Upper lobe of left lung (tissue), 6 donors: ENCODE results near the gene SPSB4. TPM values are rescaled to one million over a fixed set of nuclear protein-coding genes. Genes with fewer than 3 reads are reported as not detected.

Source experiments
- ATAC-seq, 2 donors: fragments of 200-7000 bp; cut with Tn5 transposase; one replicate each; pipeline ENCODE4 v1.9.1; 2022; ENCODE audit warnings: mild to moderate bottlenecking in 2 of 2, moderate library complexity in 2 of 2; ENCODE audit not compliant: low FRiP score in 2 of 2
- DNase-seq, 2 donors: peaks; one replicate each; pipeline ENCODE4 v3.0.0-alpha.2; 2019 to 2020
- H3K27ac ChIP-seq, 4 donors: fragments of 200-600 bp; sonication (generic); one replicate each; pipeline ENCODE4 v1.5.1; 2016 to 2019
- H3K27me3 ChIP-seq, 4 donors: fragments of 200-600 bp; sonication (generic); one replicate each; pipeline ENCODE4 v1.5.1; 2017 to 2019
- H3K36me3 ChIP-seq, 4 donors: fragments of 200-600 bp; sonication (generic); one replicate each; pipeline ENCODE4 v1.5.1; 2016 to 2019
- H3K4me1 ChIP-seq, 4 donors: fragments of 200-600 bp; sonication (generic); one replicate each; pipeline ENCODE4 v1.5.1; 2018 to 2019
- H3K4me3 ChIP-seq, 4 donors: fragments of 200-600 bp; sonication (generic); one replicate each; pipeline ENCODE4 v1.5.1; 2017 to 2019; ENCODE audit warnings: mild to moderate bottlenecking in 2 of 4, moderate library complexity in 1 of 4
- H3K9me3 ChIP-seq, 4 donors: fragments of 200-600 bp; sonication (generic); one replicate each; pipeline ENCODE4 v1.5.1; 2018 to 2019
- CTCF ChIP-seq, 6 experiments: fragments of 450-650 bp in 4 of 6; fragments of 200-600 bp in 2 of 6; sonication (generic) in 2 of 6; IDR thresholded peaks; one replicate each; pipeline ENCODE4 v1.5.1; 2016 to 2019; ENCODE audit warnings: antibody characterized with exemption in 6 of 6
- EP300 ChIP-seq, 4 donors: sonication (generic); formaldehyde crosslinking; IDR thresholded peaks; one replicate each; pipeline ENCODE4 v1.5.1; 2017; ENCODE audit warnings: antibody characterized with exemption in 4 of 4, control low read depth in 2 of 4
- POLR2A ChIP-seq, 4 donors: fragments of 450-650 bp; IDR thresholded peaks; one replicate each; pipeline ENCODE4 v1.5.1; 2016 to 2017; ENCODE audit warnings: antibody characterized with exemption in 4 of 4, mild to moderate bottlenecking in 2 of 4
- POLR2AphosphoS5 ChIP-seq, 2 donors: sonication (generic); formaldehyde crosslinking; IDR thresholded peaks; one replicate each; pipeline ENCODE4 v1.5.1; 2017; ENCODE audit warnings: antibody characterized with exemption in 2 of 2
- WGBS, 2 donors: methylation state at CpG; one replicate each; pipeline ENCODE4 v1.1.5; 2017 to 2018; 5-methylcytosine and 5-hydroxymethylcytosine counted together
- total RNA-seq, 6 donors: library from RNA; depleted of rRNA in 4 of 6; stranded (reverse); fragments of >200 nt in 4 of 6; gene quantifications; one replicate each; pipeline versions ENCODE4 v1.1.0 to v1.2.1, GENCODE V29; 2016 to 2021
- donor health status: DM: no; HTN: no; CAD: no; lungs with moderate emphysema.
- donor health status: DM: no; HTN: yes; CAD: no; lungs with severe emphysema.

SPSB4 gene
- total RNA-seq, 6 donors from 2014 or later: 0.29 to 4.2 (median 1.1) TPM; not detected in 1

- Histone ChIP-seq H3K27ac (no peak overlapping the region), H3K36me3 (no peaks in the 10 kb centered on the region), H3K4me3 (no peak overlapping the region), H3K9me3 (no peaks in the 10 kb centered on the region), H3K27me3 (no peaks in the 10 kb centered on the region), H3K4me1 (peaks cover 0 to 6% (median 1%) of the 10 kb centered on the region in 4 donors)
- WGBS, 2 donors: 94 to 100% methylated on average over 3 of the region's 3 CpGs
- ATAC-seq (no peak), DNase-seq (no peak)
- TF ChIP-seq EP300 (IDR thresholded peaks at IDR 0.05) (no peak), POLR2A (IDR thresholded peaks at IDR 0.05) (no peak), CTCF (IDR thresholded peaks at IDR 0.05) (no peak), POLR2AphosphoS5 (IDR thresholded peaks at IDR 0.05) (no peak)
Measured at GRCh38 chr3:141085343-141086070, 34.4 kb downstream of the SPSB4 start.

GRCh38 chr3:141086188-141086587 lies 35.0 kb downstream of the SPSB4 start:
- DNase-seq (no peak), ATAC-seq (no peak)
- H3K27me3 ChIP-seq: no peaks in the 10 kb centered on the region
- no peaks in the 10 kb centered on the region for H3K9me3 ChIP-seq
- peaks cover 0 to 6% (median 1%) of the 10 kb centered on the region in 4 donors for H3K4me1 ChIP-seq
- H3K27ac ChIP-seq: no peak overlapping the region
- TF ChIP-seq POLR2AphosphoS5 (IDR thresholded peaks at IDR 0.05) (no peak), CTCF (IDR thresholded peaks at IDR 0.05) (no peak), EP300 (IDR thresholded peaks at IDR 0.05) (no peak), POLR2A (IDR thresholded peaks at IDR 0.05) (no peak)
- no peak overlapping the region for H3K4me3 ChIP-seq
- 63 to 65% methylated on average over 1 of the region's 1 CpG for WGBS, 2 donors
- no peaks in the 10 kb centered on the region for H3K36me3 ChIP-seq

- DNase-seq: no peak
- no peak for TF ChIP-seq POLR2AphosphoS5 (IDR thresholded peaks at IDR 0.05)
- TF ChIP-seq EP300 (IDR thresholded peaks at IDR 0.05): no peak
- no peak for TF ChIP-seq POLR2A (IDR thresholded peaks at IDR 0.05)
- no peak for TF ChIP-seq CTCF (IDR thresholded peaks at IDR 0.05)
Measured at GRCh38 chr3:141087076-141087777, 36.1 kb downstream of the SPSB4 start.

GRCh38 chr3:141087778-141088130 lies 36.6 kb downstream of the SPSB4 start:
- H3K4me3 ChIP-seq: no peak overlapping the region
- no peaks in the 10 kb centered on the region for H3K27me3 ChIP-seq
- H3K27ac ChIP-seq: no peak overlapping the region
- WGBS, 2 donors: 69 to 79% methylated on average over 6 of the region's 6 CpGs
- no peaks in the 10 kb centered on the region for H3K36me3 ChIP-seq
- H3K4me1 ChIP-seq: peaks cover 0 to 6% (median 1%) of the 10 kb centered on the region in 4 donors
- ATAC-seq (no peak), DNase-seq (no peak)
- TF ChIP-seq POLR2A (IDR thresholded peaks at IDR 0.05) (no peak), EP300 (IDR thresholded peaks at IDR 0.05) (no peak), POLR2AphosphoS5 (IDR thresholded peaks at IDR 0.05) (no peak), CTCF (IDR thresholded peaks at IDR 0.05) (no peak)
- no peaks in the 10 kb centered on the region for H3K9me3 ChIP-seq

More at GRCh38 chr3:141087076-141087777, 36.1 kb downstream of the SPSB4 start:
- no peak for ATAC-seq
- Histone ChIP-seq H3K36me3 (no peaks in the 10 kb centered on the region), H3K27me3 (no peaks in the 10 kb centered on the region), H3K9me3 (no peaks in the 10 kb centered on the region), H3K27ac (no peak overlapping the region), H3K4me1 (peaks cover 0 to 6% (median 1%) of the 10 kb centered on the region in 4 donors), H3K4me3 (no peak overlapping the region)
- 57 to 61% methylated on average over 8 of the region's 8 CpGs for WGBS, 2 donors
